Left lung (tissue), 10 donors: ENCODE data around the gene CFAP65. TPM values are rescaled to one million over a fixed set of nuclear protein-coding genes. Genes with fewer than 3 reads are reported as not detected.

Experiments used
- ATAC-seq: fragments of 200-7000 bp; cut with Tn5 transposase; one replicate; pipeline ENCODE4 v1.9.1; 2020; ENCODE audit warnings: moderate library complexity
- DNase-seq, 4 donors: peaks; one replicate each; pipeline ENCODE4 v3.0.0-alpha.2; 2013 to 2020
- H3K27ac ChIP-seq, 2 donors: fragments of 200-600 bp; sonication (generic) in 1 of 2; one replicate each; pipeline versions ENCODE4 v1.5.0 to v1.8.0; 2020 to 2021
- H3K27me3 ChIP-seq, 2 donors: fragments of 200-600 bp; sonication (generic) in 1 of 2; one replicate each; pipeline versions ENCODE4 v1.5.0 to v1.8.0; 2020 to 2021
- H3K36me3 ChIP-seq, 2 donors: fragments of 200-600 bp; sonication (generic) in 1 of 2; one replicate each; pipeline versions ENCODE4 v1.5.0 to v1.8.0; 2020 to 2021
- H3K4me1 ChIP-seq, 2 donors: fragments of 200-600 bp; one replicate each; pipeline ENCODE4 v1.8.0; 2021
- H3K4me3 ChIP-seq, 2 donors: fragments of 200-600 bp; sonication (generic) in 1 of 2; one replicate each; pipeline versions ENCODE4 v1.5.0 to v1.8.0; 2020 to 2021; ENCODE audit warnings: mild to moderate bottlenecking in 1 of 2
- H3K9me3 ChIP-seq, 2 donors: fragments of 200-600 bp; sonication (generic) in 1 of 2; one replicate each; pipeline versions ENCODE4 v1.5.0 to v1.8.0; 2020 to 2021
- CTCF ChIP-seq, 2 donors: fragments of 200-600 bp; sonication (generic) in 1 of 2; IDR thresholded peaks; one replicate each; pipeline versions ENCODE4 v1.5.0 to v1.8.0; 2021; ENCODE audit warnings: antibody characterized with exemption in 2 of 2
- intact Hi-C, 2 donors: fragments of 100-400 bp; cut with DNase I; formaldehyde crosslinking; loops; one replicate each; pipeline versions ENCODE4 v1.11.2 to v1.14.2; 2022
- polyA plus RNA-seq, 6 donors: library from polyadenylated mRNA; unstranded; fragments of 120-200 nt; gene quantifications; one replicate each; pipeline ENCODE4 v1.2.1, GENCODE V29; 2013; ENCODE audit not compliant: insufficient read length in 6 of 6
- total RNA-seq, 2 donors: library from RNA; stranded (reverse); fragmentation: NEBNext Ultra II Directional; extraction: Animal tissue kit (Norgen Biotek cat#: 25700); gene quantifications; one replicate each; pipeline ENCODE4 v1.2.1, GENCODE V29; 2021
- donor health status: DM: no; HTN: yes; CAD: no.
- donor health status: DM: no; HTN: no; CAD: no.

CFAP65 gene
- total and polyA plus RNA-seq, 8 donors: 0.83 to 4.3 (median 3.0) TPM; not detected in 1

GRCh38 chr2:219030177-219030940, 11.0 kb downstream of the CFAP65 start:
- no peak overlapping the region for H3K4me3 ChIP-seq
- no peaks in the 10 kb centered on the region for H3K9me3 ChIP-seq
- H3K27me3 ChIP-seq: peaks cover 6 to 62% of the 10 kb centered on the region in 2 donors
- intact Hi-C loops: no loop called here
- TF ChIP-seq CTCF (IDR thresholded peaks at IDR 0.05): no peak
- H3K36me3 ChIP-seq: no peaks in the 10 kb centered on the region
- DNase-seq (no peak), ATAC-seq (no peak)
- no peak overlapping the region for H3K27ac ChIP-seq
- H3K4me1 ChIP-seq: no peaks in the 10 kb centered on the region

GRCh38 chr2:219029829-219030165, 11.5 kb downstream of the CFAP65 start:
- DNase-seq (peak; percentile 51 to 95 (median 80)), ATAC-seq (peak; percentile 98)
- Histone ChIP-seq H3K4me3 (no peak overlapping the region), H3K36me3 (no peaks in the 10 kb centered on the region), H3K27ac (no peak overlapping the region), H3K27me3 (peaks cover 6 to 57% of the 10 kb centered on the region in 2 donors), H3K4me1 (no peaks in the 10 kb centered on the region), H3K9me3 (no peaks in the 10 kb centered on the region)
- intact Hi-C loops: no loop called here
- TF ChIP-seq CTCF (IDR thresholded peaks at IDR 0.05): peak; percentile 98

- Histone ChIP-seq H3K4me1 (no peaks in the 10 kb centered on the region), H3K4me3 (no peak overlapping the region), H3K27ac (no peak overlapping the region), H3K27me3 (peaks cover 6 to 51% of the 10 kb centered on the region in 2 donors), H3K36me3 (no peaks in the 10 kb centered on the region), H3K9me3 (no peaks in the 10 kb centered on the region)
- DNase-seq (no peak), ATAC-seq (no peak)
- no peak for TF ChIP-seq CTCF (IDR thresholded peaks at IDR 0.05)
- intact Hi-C loops: no loop called here
Observed at GRCh38 chr2:219028996-219029828, 12.1 kb downstream of the CFAP65 start.

DNA sequence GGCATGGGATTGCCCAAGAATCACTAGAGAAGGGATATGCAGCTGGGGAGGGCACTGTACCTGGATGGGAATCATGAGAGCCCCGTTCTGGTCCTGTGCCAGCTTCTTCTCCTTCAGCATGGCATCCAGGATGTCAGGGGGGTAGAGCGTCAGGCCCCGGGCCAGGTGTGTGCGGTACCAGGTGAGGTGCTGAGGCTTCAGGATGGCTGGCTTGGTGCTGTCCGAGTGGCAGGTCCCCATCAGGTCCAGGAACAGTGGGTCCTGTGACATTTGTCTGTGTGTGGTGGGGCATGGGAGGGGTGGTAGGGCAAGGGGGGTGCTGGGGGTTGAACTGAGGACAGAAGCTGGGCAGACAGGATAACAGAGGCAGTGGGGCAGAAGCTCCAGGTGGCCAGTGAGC, 13.2 kb downstream of the CFAP65 start:
- intact Hi-C loops: no loop called here
- DNase-seq (no peak), ATAC-seq (no peak)
- Histone ChIP-seq H3K4me1 (no peaks in the 10 kb centered on the region), H3K36me3 (no peaks in the 10 kb centered on the region), H3K4me3 (no peak overlapping the region), H3K9me3 (no peaks in the 10 kb centered on the region), H3K27me3 (peaks cover 0 to 40% of the 10 kb centered on the region in 2 donors), H3K27ac (no peak overlapping the region)
- TF ChIP-seq CTCF (IDR thresholded peaks at IDR 0.05): no peak

GRCh38 chr2:219027511-219028055, 13.7 kb downstream of the CFAP65 start:
- ATAC-seq (no peak), DNase-seq (no peak)
- peaks cover 0 to 34% of the 10 kb centered on the region in 2 donors for H3K27me3 ChIP-seq
- H3K9me3 ChIP-seq: no peaks in the 10 kb centered on the region
- intact Hi-C loops: no loop called here
- no peak overlapping the region for H3K4me3 ChIP-seq
- no peak for TF ChIP-seq CTCF (IDR thresholded peaks at IDR 0.05)
- no peaks in the 10 kb centered on the region for H3K4me1 ChIP-seq
- no peaks in the 10 kb centered on the region for H3K36me3 ChIP-seq
- H3K27ac ChIP-seq: no peak overlapping the region
